Erythroblast (primary cell): ENCODE data around the gene TAB3.

Experiments
- DNase-seq, 2 experiments: peaks; one replicate each; lab custom pipeline; 2025; lab: John Stamatoyannopoulos, UW
- GATA1 ChIP-seq: IDR thresholded peaks from 2 replicates; pipeline ENCODE4 v1.6.1; 2011; ENCODE audit warnings: low read depth, mild to moderate bottlenecking, control low read depth, low read length, moderate library complexity
- POLR2A ChIP-seq: IDR thresholded peaks from 2 replicates; pipeline ENCODE4 v1.6.1; 2011; ENCODE audit warnings: mild to moderate bottlenecking, low read length

Gene TAB3

GRCh38 chrX:30781711-30782444 is 107.2 kb downstream of the TAB3 start:
- no peak for TF ChIP-seq POLR2A
- TF ChIP-seq GATA1, result no peak
- DNase-seq, result no peak

- no peak for TF ChIP-seq POLR2A
- no peak for TF ChIP-seq GATA1
Observed at GRCh38 chrX:30779453-30780030, 109.5 kb downstream of the TAB3 start.

GRCh38 chrX:30777575-30777974 is 111.5 kb downstream of the TAB3 start:
- DNase-seq, result no peak
- TF ChIP-seq POLR2A, result no peak
- TF ChIP-seq GATA1, result no peak

More at GRCh38 chrX:30779453-30780030, 109.5 kb downstream of the TAB3 start:
- no peak for DNase-seq
